ENCODE measurements around the gene CSAG2.

CSAG2 gene

GRCh38 chrX:152674135-152674534 is 34.9 kb downstream of the CSAG2 start:
- in situ Hi-C loops (cut with MboI; ENCODE audit: low sequenced_read_pairs), result no loop called here

DNA sequence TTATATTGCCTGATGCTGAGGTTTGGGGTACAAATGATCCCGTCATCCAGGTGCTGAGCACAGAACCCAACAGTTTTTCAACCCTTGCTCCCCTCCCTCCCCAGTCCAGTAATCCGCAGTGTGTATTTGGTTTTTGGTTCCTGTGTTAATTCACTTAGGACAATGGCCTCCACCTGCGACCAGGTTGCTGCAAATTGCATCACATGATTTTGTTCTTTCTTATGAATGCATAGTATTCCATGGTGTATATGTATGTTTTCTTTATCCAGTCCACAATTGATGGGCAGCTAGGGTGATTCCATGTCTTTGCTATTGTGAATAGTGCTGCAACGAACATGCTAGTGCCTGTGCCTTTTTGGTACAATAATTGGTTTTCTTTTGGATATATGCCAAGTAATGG is 46.0 kb downstream of the CSAG2 start:
- in situ Hi-C loops (cut with MboI; ENCODE audit: low sequenced_read_pairs), result no loop called here

DNA sequence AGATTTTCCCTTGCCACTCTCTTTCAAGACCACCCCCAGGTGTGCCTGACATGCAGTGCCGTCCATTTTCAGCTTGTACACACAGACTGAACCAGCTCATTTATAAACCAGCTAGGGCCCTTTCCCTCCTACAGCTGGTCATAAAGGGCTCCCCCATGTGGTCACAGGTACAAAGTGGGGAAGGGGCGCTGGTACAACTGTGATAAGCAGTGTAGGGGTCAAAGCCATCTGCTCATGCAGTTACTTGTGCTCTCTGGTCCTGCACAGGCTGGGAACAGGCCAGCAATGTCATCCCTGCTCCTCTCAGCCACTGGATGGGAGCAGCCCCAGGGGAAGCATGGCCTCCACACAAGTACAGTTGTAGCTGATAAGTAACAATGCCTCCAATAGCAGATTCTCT is 50.8 kb downstream of the CSAG2 start:
- in situ Hi-C loops (cut with MboI; ENCODE audit: low sequenced_read_pairs), result no loop called here

Data from hTERT RPE-1 (cell line).